GM10248 (cell line): Measurements from ENCODE around the gene B2M.
"Not testable (repeated sequence)": the region's sequence is repeated elsewhere in the genome, so short reads cannot be mapped to it uniquely, and the experiment has no call there.

Experiments
- CTCF ChIA-PET: fragments of 300-600 bp; sonication (Branson Sonifier 250); formaldehyde crosslinking; extraction: SDS; loops from one replicate; lab custom pipeline; 2021; ENCODE audit warnings: antibody characterized with exemption; lab: Yijun Ruan, JAX
- POLR2A ChIA-PET: fragments of 350-650 bp; sonication (Branson Sonifier 250); formaldehyde crosslinking; extraction: SDS; loops from one replicate; lab custom pipeline; 2020; ENCODE audit warnings: antibody characterized with exemption; lab: Yijun Ruan, JAX
- DNase-seq: peaks from one replicate; pipeline ENCODE4 v3.0.0; 2012; ENCODE audit errors: extremely low spot score
- TF ChIP-seq, protein P1 (sequence below): IDR thresholded peaks from 2 replicates; pipeline ENCODE4 v1.5.1; 2012; ENCODE audit warnings: mild to moderate bottlenecking, low read depth; ENCODE audit errors: extremely low read depth, missing control alignments, control extremely low read depth

B2M gene

DNA sequence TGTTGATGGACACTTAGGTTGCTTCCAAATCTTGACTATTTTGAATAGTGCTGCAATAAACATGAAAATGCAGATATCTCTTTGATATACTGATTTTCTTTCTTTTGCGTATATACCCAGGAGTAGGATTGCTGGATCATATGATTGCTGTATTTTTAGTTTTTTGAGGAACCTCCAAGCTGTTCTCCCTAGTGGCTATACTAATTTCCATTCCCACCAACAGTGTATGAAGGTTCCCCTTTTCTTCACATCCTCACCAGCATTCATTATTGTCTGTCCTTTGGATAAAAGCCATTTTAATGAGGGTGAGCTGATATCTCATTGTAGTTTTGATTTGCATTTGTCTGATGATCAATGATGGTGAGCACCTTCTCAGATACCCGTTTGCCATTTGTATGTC, 12.7 kb upstream of the B2M start:
- CTCF ChIA-PET, result interaction anchor here (0.9 to 3.0 kb wide), 4 partner anchors 10 to 35 kb away, joined by 3 to 9 read pairs (median 4); partner anchors contain the start of genes B2M, PATL2 and SPG11
- POLR2A ChIA-PET, result interaction anchor here (1.0 kb wide), 1 partner anchor 12 kb away, joined by 3 read pairs; the partner anchor contains the start of genes B2M and PATL2
- no peak for DNase-seq
- TF ChIP-seq, protein P1, sequence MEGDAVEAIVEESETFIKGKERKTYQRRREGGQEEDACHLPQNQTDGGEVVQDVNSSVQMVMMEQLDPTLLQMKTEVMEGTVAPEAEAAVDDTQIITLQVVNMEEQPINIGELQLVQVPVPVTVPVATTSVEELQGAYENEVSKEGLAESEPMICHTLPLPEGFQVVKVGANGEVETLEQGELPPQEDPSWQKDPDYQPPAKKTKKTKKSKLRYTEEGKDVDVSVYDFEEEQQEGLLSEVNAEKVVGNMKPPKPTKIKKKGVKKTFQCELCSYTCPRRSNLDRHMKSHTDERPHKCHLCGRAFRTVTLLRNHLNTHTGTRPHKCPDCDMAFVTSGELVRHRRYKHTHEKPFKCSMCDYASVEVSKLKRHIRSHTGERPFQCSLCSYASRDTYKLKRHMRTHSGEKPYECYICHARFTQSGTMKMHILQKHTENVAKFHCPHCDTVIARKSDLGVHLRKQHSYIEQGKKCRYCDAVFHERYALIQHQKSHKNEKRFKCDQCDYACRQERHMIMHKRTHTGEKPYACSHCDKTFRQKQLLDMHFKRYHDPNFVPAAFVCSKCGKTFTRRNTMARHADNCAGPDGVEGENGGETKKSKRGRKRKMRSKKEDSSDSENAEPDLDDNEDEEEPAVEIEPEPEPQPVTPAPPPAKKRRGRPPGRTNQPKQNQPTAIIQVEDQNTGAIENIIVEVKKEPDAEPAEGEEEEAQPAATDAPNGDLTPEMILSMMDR, result no peak

DNA sequence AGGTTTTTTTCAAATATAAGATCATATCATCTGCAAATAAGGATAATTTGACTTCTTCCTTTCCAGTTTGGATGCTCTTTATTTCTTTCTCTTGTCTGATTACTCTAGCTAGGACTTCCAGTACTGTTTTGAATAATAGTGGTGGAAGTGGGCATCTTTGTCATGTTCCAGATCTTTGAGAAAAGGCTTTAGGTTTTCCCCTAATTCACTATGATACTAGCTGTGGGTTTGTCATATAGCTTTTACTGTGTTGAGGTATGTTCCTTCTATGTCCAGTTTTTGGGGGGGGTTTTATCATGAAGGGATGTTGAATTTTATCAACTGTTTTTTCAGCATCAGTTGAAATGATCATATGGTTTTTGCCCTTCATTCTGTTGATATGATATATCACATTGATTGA, 10.6 kb upstream of the B2M start:
- DNase-seq, CTCF ChIA-PET, POLR2A ChIA-PET: not testable (repeated sequence)

DNA sequence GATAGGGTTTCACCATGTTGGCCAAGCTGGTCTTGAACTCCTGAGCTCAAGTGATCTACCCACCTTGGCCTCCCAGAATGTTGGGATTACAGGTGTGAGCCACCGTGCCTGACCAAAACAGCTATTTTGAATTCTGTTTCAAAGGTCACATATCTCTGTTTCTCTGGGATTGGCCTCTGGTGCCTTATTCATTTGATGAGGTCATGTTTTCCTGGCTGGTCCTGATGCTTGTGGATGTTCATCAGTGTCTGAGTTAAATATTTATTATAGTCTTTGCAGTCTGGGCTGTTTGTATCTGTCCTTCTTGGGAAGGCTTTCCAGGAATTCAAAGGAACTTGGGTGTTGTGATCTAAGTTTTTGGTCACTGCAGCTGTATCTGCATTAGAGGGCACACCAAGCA, 5.3 kb upstream of the B2M start:
- TF ChIP-seq, protein P1, result no peak
- ChIA-PET CTCF (interaction anchor here (0.9 to 1.9 kb wide), 5 partner anchors 22 to 42 kb away, joined by 3 to 9 read pairs (median 3); partner anchors contain the start of gene SPG11), POLR2A (interaction anchor here (0.5 to 0.6 kb wide), 2 partner anchors 16 to 56 kb away, joined by 3 read pairs; no protein-coding TSS in a partner anchor)
- DNase-seq, result no peak

DNA sequence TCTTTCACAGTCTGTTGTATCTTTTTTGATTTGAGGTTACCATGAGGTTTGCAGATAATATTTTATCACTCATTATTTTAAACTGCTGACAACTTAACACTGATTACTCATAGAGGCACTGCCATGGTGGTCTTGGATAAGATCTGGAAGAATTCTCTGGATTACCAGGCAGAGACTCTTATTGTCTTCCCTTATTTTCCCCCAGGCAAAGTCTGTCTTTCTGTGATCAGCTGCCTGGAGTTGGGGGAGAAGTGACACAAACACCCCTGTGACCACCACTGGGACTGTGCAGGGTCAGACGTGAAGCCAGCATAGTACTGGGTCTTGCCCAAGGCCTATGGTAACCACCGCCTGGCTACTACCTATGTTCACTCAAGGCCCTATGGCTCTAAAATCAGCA, 4.9 kb upstream of the B2M start:
- TF ChIP-seq, protein P1, result no peak
- CTCF ChIA-PET, result interaction anchor here (0.9 to 1.3 kb wide), 6 partner anchors 9 to 114 kb away, joined by 3 to 5 read pairs (median 3); no protein-coding TSS in a partner anchor
- POLR2A ChIA-PET, result interaction anchor here (0.6 kb wide), 1 partner anchor 56 kb away, joined by 3 read pairs; no protein-coding TSS in a partner anchor
- no peak for DNase-seq

DNA sequence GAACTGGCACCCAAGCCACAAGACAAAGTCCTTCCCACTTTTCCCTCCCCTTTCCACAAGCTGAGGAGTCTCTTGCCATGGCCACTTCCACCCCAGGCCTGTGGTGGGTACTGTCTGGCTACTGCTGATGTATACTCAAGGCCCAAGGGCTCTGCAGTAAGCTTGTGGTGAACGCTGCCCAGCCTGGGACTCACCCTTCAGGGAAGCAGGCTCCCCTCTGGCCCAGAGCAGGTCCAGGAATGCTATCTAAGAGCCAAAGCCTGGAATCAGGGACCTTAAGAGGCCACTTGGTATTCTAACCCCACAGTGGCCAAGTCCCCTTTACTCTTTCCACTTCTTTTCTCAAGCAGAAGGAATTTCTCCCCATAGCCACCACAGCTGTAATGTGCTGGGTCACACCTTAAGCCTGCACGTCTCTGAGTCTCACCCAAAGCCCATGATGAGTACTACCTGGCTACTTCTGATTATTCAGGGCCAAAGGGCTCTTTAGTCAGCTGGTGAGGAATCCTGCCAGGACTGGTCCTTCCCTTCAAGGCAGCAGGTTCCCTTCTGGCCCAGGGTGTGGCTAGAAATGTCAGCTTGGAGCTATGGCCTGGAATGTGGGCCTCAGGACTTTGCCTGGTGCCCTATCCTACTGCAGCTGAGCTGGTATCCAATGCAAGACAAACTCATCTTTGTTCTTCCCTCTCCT, 4.2 kb upstream of the B2M start:
- TF ChIP-seq, protein P1, result no peak
- ChIA-PET CTCF (interaction anchor here (0.9 to 1.3 kb wide), 6 partner anchors 10 to 146 kb away, joined by 3 to 5 read pairs (median 3); partner anchors contain the start of gene SPG11), POLR2A (no interaction called here)
- DNase-seq, result no peak

DNA sequence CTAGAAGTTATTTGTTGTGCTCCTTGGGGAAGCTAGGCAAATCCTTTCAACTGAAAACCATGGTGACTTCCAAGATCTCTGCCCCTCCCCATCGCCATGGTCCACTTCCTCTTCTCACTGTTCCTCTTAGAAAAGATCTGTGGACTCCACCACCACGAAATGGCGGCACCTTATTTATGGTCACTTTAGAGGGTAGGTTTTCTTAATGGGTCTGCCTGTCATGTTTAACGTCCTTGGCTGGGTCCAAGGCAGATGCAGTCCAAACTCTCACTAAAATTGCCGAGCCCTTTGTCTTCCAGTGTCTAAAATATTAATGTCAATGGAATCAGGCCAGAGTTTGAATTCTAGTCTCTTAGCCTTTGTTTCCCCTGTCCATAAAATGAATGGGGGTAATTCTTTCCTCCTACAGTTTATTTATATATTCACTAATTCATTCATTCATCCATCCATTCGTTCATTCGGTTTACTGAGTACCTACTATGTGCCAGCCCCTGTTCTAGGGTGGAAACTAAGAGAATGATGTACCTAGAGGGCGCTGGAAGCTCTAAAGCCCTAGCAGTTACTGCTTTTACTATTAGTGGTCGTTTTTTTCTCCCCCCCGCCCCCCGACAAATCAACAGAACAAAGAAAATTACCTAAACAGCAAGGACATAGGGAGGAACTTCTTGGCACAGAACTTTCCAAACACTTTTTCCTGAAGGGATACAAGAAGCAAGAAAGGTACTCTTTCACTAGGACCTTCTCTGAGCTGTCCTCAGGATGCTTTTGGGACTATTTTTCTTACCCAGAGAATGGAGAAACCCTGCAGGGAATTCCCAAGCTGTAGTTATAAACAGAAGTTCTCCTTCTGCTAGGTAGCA, 851 bp upstream of the B2M start:
- DNase-seq, result peak; percentile 56
- CTCF ChIA-PET, result interaction anchor here (0.9 to 13.9 kb wide), 17 partner anchors 11 to 131 kb away, joined by 3 to 120 read pairs (median 6); partner anchors contain the start of genes SPG11 and TRIM69
- TF ChIP-seq, protein P1, result peak; percentile 43
- POLR2A ChIA-PET, result interaction anchor here (0.6 to 6.9 kb wide), 12 partner anchors 11 to 47 kb away, joined by 3 to 112 read pairs (median 3); partner anchors contain the start of genes SPG11 and TRIM69
